Esophagus muscularis mucosa (tissue), 4 donors: ENCODE data around the gene SPATA3. TPM values are rescaled to one million over a fixed set of nuclear protein-coding genes. Genes with fewer than 3 reads are reported as not detected.

Experiments
- DNase-seq: peaks from one replicate; pipeline ENCODE4 v3.0.0-alpha.2; 2017; ENCODE audit errors: extremely low spot score
- H3K27ac ChIP-seq, 4 donors: fragments of 200-600 bp; sonication (generic); replicated peaks in 1 of 4; 1 replicate in 3 of 4; 2 replicates in 1 of 4; pipeline ENCODE4 v1.5.1; 2016 to 2019; ENCODE audit warnings: mild to moderate bottlenecking in 1 of 4
- H3K27me3 ChIP-seq, 4 donors: fragments of 200-600 bp; sonication (generic); one replicate each; pipeline versions ENCODE4 v1.5.1 to v1.6.0; 2016 to 2019
- H3K36me3 ChIP-seq, 4 donors: fragments of 200-600 bp; sonication (generic); one replicate each; pipeline ENCODE4 v1.5.1; 2016 to 2019
- H3K4me1 ChIP-seq, 4 donors: fragments of 200-600 bp; sonication (generic); one replicate each; pipeline ENCODE4 v1.5.1; 2016 to 2019
- H3K4me3 ChIP-seq, 4 donors: fragments of 200-600 bp; sonication (generic); 1 replicate in 2 of 4; 2 replicates in 2 of 4; pipeline ENCODE4 v1.5.1; 2016 to 2019; ENCODE audit warnings: mild to moderate bottlenecking in 4 of 4, moderate library complexity in 1 of 4
- H3K9me3 ChIP-seq, 4 donors: fragments of 200-600 bp; sonication (generic); 1 replicate in 3 of 4; 2 replicates in 1 of 4; pipeline ENCODE4 v1.5.1; 2016 to 2019
- CTCF ChIP-seq, 3 experiments: fragments of 200-600 bp in 2 of 3; fragments of 450-650 bp in 1 of 3; sonication (generic) in 2 of 3; IDR thresholded peaks; one replicate each; pipeline ENCODE4 v1.5.1; 2017 to 2019; ENCODE audit warnings: antibody characterized with exemption in 3 of 3, mild to moderate bottlenecking in 2 of 3, moderate library complexity in 1 of 3
- EP300 ChIP-seq: sonication (generic); formaldehyde crosslinking; IDR thresholded peaks from one replicate; pipeline ENCODE4 v1.6.1; 2017; ENCODE audit warnings: antibody characterized with exemption
- POLR2A ChIP-seq: fragments of 450-650 bp; IDR thresholded peaks from one replicate; pipeline ENCODE4 v1.6.1; 2017; ENCODE audit warnings: antibody characterized with exemption, moderate library complexity, mild to moderate bottlenecking, low read depth
- POLR2AphosphoS5 ChIP-seq, 2 donors: sonication (generic); formaldehyde crosslinking; IDR thresholded peaks; one replicate each; pipeline ENCODE4 v1.6.1; 2017; ENCODE audit warnings: antibody characterized with exemption in 2 of 2
- WGBS: methylation state at CpG from one replicate; pipeline ENCODE4 v1.1.5; 2018; 5-methylcytosine and 5-hydroxymethylcytosine counted together
- intact Hi-C: fragments of 100-400 bp; cut with DNase I; formaldehyde crosslinking; loops from one replicate; pipeline ENCODE4 v1.15.1; 2023
- total RNA-seq, 4 donors: library from RNA; depleted of rRNA; stranded (reverse); fragments of >200 nt; gene quantifications; one replicate each; pipeline versions ENCODE4 v1.1.0 to v1.2.1, GENCODE V29; 2016

Gene SPATA3
- total RNA-seq, 4 donors from 2014 or later = not detected

GRCh38 chr2:231053846-231054245 lies 57.9 kb downstream of the SPATA3 start:
- 72% methylated on average over 6 of the region's 6 CpGs for WGBS
- H3K36me3 ChIP-seq = no peaks in the 10 kb centered on the region
- H3K9me3 ChIP-seq = no peaks in the 10 kb centered on the region
- intact Hi-C loops = no loop called here
- no peak for TF ChIP-seq POLR2A
- TF ChIP-seq EP300 = no peak
- TF ChIP-seq POLR2AphosphoS5 (IDR thresholded peaks at IDR 0.05) = no peak
- TF ChIP-seq CTCF (IDR thresholded peaks at IDR 0.05) = no peak
- H3K4me1 ChIP-seq = peaks cover 13 to 34% (median 28%) of the 10 kb centered on the region in 4 donors
- DNase-seq = no peak
- H3K4me3 ChIP-seq = no peak overlapping the region
- peaks cover 0 to 6% (median 0%) of the 10 kb centered on the region in 4 donors for H3K27me3 ChIP-seq
- H3K27ac ChIP-seq = no peak overlapping the region

- Histone ChIP-seq H3K27ac (peak within 1 kb of the TSS; percentile 87 to 91 (median 89)), H3K4me3 (peak within 1 kb of the TSS; percentile 74 to 100 (median 90)), H3K4me1 (peaks cover 23 to 49% (median 44%) of the 10 kb centered on the region in 4 donors), H3K9me3 (no peaks in the 10 kb centered on the region), H3K27me3 (no peaks in the 10 kb centered on the region), H3K36me3 (peaks cover 0 to 6% (median 4%) of the 10 kb centered on the region in 4 donors)
- peak; percentile 98 for DNase-seq
- TF ChIP-seq POLR2A (no peak), EP300 (no peak), POLR2AphosphoS5 (IDR thresholded peaks at IDR 0.05) (peak; percentile 70 to 85), CTCF (IDR thresholded peaks at IDR 0.05) (peak; percentile 94 to 98 (median 97))
- WGBS = under 1% methylated on average over 23 of the region's 73 CpGs
- intact Hi-C loops = no loop called here
Measured at GRCh38 chr2:231056453-231057416, 60.8 kb downstream of the SPATA3 start, which contains the start of gene PSMD1. TSS of gene PSMD1 (plus strand) at chr2:231056867. CDS start at chr2:231057026, 159 bp downstream.

- peak overlapping the region in 3 of 4 donors; percentile 87 to 91 (median 91) for H3K27ac ChIP-seq
Measured at GRCh38 chr2:231057590-231057989, 61.7 kb downstream of the SPATA3 start.

More at GRCh38 chr2:231057590-231057989, 61.7 kb downstream of the SPATA3 start:
- Histone ChIP-seq H3K4me1 (peaks cover 21 to 43% (median 38%) of the 10 kb centered on the region in 4 donors), H3K4me3 (peak overlapping the region; percentile 74 to 100 (median 90)), H3K27me3 (no peaks in the 10 kb centered on the region), H3K36me3 (peaks cover under 1 to 15% (median 9%) of the 10 kb centered on the region in 4 donors), H3K9me3 (no peaks in the 10 kb centered on the region)
- intact Hi-C loops = no loop called here
- TF ChIP-seq POLR2AphosphoS5 (IDR thresholded peaks at IDR 0.05) (no peak), POLR2A (no peak), EP300 (no peak), CTCF (IDR thresholded peaks at IDR 0.05) (no peak)
- 6% methylated on average over 10 of the region's 10 CpGs for WGBS
- no peak for DNase-seq

Other genes starting within 250 kb of the SPATA3 start
- 100 to 1,000 TPM in 2 of 4 donors, 10 to 100 TPM in 2; 84.0 to 145 (median 101) TPM for gene ITM2C, start 131.2 kb upstream of the SPATA3 start, total RNA-seq
- gene GPR55, start 70.9 kb upstream of the SPATA3 start, total RNA-seq = under 1 TPM in 2 of 4 donors, not detected in 2; 0.29 to 0.42 TPM
- gene C2orf72, start 41.4 kb downstream of the SPATA3 start, total RNA-seq = under 1 TPM in 3 of 4 donors, not detected in 1; 0.06 to 0.83 (median 0.17) TPM
- 10 to 100 TPM; 47.3 to 55.2 (median 52.3) TPM for gene PSMD1, start 60.7 kb downstream of the SPATA3 start, total RNA-seq
- gene HTR2B, start 128.9 kb downstream of the SPATA3 start, total RNA-seq = 10 to 100 TPM; 12.1 to 46.4 (median 14.9) TPM
- gene ARMC9, start 202.5 kb downstream of the SPATA3 start, total RNA-seq = 100 to 1,000 TPM; 119 to 262 (median 152) TPM